Fibroblast of skin of right biceps (primary cell): ENCODE results near the gene DIPK2A.

Experiments used
- DNase-seq: peaks from one replicate; pipeline ENCODE4 v3.0.0-alpha.2; 2013

DIPK2A gene, protein sequence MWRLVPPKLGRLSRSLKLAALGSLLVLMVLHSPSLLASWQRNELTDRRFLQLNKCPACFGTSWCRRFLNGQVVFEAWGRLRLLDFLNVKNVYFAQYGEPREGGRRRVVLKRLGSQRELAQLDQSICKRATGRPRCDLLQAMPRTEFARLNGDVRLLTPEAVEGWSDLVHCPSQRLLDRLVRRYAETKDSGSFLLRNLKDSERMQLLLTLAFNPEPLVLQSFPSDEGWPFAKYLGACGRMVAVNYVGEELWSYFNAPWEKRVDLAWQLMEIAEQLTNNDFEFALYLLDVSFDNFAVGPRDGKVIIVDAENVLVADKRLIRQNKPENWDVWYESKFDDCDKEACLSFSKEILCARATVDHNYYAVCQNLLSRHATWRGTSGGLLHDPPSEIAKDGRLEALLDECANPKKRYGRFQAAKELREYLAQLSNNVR

DNA sequence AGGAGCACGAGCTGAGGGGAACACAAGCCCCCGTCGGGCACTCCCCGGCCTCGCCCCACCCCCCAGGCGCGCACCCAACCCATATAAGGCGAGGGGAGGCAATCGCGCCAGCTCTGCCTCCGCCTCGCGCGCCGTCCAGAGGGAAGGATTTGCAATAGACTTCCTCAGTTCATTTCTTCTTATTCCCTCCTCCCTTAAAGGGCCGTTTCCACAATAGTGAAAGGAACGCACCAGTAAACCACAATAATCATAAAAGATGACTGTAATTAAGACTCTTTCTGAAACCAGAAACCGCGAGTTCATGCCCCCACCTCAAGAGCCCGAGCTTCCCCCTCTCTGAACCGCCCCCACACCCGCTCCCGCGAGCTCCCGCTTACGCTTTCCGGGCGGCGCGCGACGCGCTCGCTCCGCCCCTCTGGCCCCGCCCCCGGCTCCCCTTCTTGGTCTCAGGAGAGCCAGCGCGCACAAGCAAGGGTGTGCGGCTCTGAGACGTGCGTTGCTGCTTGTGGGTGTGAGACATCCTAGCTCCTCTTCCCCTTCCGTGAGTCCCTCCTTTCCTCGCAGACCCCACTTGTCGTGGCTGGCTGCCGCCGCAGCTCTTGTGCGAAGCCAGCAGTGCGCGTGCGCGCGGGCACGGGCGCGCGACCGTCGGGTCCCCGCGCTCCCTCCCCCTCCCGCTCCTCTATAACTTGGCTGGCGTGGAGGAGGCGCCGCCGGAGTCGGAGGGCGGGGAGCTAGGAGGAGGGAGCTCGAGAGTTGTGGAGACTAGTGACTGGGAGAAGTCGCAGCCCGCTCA lies at the start of gene DIPK2A:
TSS of gene DIPK2A (plus strand) at position 465 of the 796 bp plus-strand sequence. CDS start 510 bp downstream, outside the sequence.
- peak; percentile 96 for DNase-seq

DNA sequence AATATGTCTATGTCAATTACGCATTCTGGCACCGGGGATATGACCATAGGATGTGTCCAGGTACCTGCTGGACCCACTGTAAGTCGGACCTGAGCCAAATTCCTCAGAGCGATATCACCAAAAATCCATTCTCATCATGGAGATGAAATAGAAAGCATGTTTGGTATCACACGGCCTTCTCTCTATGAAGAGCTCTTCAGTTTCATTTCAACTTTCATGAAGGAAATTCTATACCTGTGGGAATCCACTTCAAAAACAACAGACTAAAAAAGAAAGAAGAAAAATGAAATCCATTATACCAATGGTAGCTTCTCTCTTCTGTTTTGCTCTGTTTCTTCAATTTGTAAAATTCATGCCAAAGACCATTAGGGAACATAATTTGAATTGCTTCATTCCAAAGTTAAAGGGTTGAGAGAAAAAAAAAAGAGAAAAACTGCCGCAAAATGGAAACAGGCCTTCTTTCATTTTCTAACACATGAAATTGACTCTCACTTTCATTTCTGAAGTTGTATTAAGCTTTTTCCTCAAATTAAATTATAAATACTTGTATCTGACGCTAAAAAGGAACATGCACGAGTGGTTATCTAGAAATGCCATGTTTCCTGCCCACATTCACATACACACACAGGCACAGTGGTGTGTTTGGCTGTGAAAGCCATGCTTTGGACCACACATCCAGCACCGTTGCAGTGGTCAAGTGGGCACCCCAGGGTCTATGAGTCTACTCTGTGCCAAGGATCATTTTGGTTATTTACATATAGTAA lies 46.9 kb upstream of the DIPK2A start:
- DNase-seq = no peak

DNA sequence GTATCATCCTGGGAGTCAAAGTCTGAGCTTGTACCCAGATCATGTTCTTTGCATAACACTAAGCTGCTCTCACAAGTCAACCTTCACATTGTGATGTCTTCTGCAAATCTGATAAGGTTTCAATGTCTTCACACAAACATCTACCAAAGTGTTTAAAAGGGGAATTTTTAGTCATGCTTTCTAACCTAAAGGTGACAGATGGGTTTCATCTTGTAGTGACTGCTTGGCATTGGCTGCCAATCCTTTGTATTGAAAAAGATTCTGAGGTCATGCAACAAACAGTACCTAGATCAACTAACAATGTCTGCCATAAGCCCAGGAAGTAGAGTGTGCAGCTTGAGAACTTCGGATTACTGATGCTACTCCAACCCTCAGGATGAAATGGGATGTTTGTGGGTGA lies 43.6 kb upstream of the DIPK2A start:
- DNase-seq = no peak

DNA sequence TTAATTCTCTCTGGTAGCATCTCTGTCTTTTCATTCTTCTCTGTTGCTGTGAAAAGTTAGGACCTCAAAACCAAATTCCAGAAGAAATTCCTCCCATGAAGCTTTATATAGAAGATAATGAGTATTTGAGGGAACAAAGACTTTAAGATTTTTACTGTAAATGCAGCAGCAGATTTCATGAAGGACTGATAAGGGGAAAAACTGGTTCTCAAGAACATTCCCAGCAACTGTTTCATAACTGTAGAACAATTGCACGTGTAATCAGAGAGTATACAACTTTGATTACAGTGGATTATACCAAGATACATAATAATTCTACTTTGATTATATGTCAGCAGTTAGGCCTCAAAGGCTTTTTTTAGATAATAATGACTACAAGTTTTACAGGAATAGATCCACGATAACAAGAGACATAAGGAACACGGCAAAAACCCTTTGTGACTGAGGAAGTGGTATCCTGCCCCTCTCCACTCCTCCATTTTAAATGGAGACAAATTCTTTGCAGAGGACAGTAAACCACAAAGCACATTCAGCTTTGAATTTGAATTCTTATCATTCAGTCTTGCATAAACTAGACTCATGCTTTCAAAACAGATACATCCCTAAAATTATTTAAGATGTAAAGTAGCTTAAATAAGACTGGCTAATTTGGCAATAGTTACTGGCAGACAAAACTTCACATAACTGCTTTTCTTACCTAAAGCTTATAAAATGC lies 42.9 kb upstream of the DIPK2A start:
- no peak for DNase-seq

DNA sequence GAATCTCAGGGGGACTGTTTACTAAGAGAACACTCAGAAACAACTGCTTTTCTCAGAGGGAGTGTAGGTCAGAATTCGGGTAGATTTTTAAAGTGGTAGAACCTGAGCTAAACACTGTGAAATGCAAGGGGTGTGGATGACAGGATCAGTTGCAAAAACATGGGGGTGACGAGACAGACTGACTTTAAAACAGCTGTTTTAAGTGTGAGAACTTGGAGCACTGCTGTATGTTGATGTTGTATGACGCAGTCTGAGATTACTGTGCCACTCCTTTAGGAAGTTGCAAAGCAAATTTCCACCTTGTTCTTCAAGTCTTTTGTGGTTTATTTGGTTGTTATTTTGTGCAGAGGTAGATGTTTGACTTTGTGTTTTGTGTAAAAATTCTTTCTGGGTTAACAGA lies 36.8 kb upstream of the DIPK2A start:
- no peak for DNase-seq

DNA sequence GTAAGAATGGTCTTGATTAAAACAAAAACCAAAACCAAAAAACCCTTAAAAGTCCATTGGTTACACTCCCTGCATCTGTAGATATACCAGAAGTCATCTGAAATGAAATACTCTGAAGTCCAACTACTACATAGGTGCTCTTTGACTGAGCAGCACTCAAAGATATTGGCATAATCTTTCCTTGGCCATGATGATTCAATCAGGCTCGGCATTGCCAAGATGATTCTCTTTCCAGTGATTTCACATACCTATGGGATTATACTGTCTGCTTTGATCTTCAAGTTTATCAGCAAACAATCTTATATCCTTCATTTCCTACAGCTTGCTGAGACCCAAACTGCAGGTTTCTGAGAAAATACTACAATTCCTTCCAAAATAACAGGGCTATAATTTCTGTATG lies 35.9 kb upstream of the DIPK2A start:
- DNase-seq = no peak

DNA sequence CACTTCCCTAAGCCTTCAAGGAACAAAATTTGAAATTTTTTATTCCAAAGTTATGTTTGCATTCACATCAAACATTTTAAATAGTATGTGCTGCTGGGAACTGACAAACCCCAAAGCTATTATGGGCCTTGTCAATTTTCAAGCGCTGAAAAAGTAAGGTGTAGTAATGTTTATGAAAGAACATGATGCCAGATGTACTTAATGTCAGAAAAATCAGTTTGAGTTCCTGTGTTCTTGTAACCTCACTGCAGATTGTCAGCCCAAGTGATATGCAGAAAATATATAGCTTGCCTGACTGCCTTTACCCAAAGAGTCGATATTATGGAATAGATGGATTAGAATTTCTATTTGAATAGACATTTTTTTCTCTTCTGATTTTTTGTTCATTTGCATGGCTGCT lies 20.8 kb upstream of the DIPK2A start:
- DNase-seq = no peak

DNA sequence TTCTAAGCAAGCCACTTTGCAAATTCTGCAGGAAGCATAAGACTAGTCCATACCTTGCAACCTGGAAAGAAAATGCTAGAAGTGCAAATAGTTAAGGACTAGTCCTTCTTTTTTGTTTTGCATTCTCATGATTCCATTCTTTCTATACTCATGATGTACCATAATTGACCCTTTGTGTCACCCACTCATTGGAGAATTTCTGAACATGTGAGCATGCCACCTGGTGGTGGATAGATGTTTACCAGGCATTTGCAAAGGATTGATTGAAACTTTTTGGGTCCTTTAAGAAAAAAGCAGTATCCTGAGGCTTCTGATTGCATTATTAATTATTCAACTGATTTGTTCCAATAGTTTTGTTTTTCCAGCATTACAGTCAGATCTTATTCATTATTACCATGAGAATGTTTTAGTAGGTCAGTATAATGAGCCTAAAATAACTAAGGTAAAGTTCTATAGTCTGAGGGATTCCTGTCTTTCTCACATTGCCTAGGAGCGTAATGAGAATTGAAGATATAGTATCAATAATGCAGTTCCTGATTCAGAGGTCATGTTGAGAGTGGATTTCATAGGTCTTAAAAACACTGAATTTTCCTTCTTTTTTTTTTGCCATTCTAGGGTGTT lies 20.2 kb upstream of the DIPK2A start:
- DNase-seq = peak; percentile 54

DNA sequence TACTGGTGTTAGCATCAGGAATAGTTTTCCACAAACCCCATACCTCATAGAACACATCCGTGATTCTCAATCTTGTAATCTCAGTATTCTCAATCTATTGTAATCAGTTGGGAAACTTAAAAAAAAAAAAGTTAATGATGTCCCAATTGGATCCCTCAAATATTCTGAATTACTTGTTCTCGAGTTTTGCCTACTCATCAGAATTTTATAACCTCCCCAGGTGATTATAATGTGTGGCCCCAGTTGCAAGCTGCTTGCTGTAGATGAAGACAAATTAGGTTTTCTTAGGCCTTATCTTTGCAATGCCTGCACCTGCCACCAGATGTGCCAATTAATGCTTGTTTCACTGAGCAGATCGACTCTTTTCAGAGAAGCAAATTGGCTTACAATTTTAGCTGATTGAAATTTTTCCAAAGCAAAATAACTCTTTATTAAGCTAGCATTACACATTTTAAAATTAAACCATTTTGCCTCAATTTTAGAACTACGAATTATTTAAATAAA lies 19.0 kb upstream of the DIPK2A start:
- no peak for DNase-seq

DNA sequence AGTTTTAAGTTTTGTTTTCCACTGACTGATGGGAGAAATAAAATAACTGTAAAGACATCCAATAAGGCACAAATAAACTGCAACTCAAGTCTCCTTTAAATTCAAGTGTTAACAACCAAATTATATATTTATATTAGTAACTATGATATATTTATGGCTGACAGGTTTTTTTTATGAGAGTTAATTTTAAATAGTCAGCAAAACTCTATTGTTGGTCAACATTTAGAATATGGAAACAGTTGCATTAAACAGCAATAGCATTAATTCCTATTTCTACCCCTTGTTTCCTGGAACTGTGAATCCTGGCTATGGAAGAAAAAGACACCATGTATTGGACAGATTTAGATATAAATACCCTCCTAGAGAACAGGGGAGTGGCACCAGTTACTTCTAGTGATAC lies 16.5 kb upstream of the DIPK2A start:
- DNase-seq = no peak

DNA sequence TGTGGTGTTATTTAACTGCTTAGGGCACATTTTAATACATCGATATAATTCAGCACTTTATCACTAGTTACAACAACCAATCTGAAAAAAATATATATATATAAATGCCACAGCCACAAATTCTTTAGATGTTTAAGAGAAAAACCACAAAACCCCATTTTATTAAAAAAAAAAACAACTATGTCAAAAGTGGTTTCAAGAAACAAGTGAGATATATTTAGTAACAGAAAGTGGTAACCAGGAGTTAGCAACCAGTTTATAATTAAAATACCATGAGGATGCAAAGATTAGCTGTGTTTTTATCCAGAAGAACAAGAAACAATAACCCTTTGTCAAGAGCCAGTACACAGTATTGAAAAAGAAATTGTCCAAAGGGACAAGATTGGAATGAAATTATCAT lies 14.8 kb upstream of the DIPK2A start:
- peak; percentile 30 for DNase-seq

DNA sequence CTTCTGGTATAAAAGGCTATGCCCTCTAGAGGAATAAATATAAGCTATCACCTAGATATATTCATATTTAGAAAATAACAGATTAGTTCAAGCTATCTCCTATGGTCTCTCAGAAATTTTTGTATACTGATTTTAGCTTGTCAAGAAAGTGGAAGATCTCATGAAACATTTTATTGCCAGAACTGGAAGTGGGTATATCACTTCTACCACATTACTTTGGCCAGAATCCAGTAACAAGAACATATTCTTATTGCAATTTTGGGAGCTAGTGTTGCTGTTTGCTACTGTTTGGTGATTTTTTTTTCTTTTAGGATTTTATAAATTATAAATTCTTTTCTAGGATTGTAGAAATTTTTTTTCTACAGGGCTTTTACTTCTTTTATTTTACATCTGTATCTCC lies 14.2 kb upstream of the DIPK2A start:
- DNase-seq = no peak

DNA sequence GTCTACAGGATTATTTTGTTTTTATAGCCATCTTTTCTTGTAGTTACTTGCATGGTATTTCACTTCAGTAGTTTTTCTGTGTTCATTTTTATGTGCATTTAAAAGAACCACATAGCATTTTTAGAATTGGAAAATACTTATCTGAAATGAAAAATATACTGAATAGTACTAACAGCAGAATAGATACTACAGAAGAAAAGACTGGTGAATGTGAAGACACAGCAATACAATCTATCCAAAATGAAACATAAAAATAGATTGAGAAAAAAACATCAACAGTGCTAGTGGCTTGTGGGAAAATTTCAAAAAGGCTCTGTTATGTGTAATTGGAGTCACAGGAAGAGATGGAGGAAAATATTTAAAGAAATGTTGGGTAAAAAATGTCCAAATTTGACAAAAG lies 12.7 kb upstream of the DIPK2A start:
- DNase-seq = no peak

DNA sequence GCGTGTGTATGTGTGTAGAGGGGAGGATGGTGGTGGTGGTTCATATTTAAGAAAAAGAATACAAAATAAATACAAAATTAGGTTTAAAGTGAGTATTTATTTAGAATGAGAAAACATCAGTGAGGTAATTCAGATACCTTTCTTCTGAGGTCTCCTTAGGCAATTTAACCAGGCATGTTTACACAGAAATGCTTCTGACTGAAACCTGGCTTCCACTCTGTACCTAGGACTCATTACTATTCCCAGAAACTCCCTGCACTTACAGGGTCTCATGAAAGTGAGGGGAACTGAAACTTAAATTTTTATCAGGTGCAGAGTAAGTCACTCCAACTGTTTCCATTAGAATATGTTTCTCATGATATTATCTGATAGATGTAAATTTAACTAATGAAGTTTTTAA lies 10.3 kb upstream of the DIPK2A start:
- DNase-seq = no peak

DNA sequence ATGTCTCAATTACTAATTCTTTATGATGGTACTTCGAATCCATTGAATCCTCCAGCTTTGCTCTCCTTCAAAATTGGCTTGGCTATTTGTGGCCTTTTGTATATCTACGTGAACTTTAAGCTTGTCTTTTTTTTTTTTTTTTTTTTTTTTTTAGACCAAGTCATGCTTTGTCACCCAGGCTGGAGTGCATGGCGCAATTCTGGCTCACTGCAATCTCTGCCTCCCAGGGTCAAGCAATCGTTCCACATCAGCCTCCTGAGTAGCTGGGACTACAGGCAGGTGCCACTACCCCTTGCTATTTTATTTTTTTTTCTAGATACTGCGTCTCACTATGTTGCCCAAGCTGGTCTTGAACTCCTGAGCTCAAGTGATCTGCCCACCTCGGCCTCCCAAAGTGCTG lies 7.7 kb upstream of the DIPK2A start:
- no peak for DNase-seq

DNA sequence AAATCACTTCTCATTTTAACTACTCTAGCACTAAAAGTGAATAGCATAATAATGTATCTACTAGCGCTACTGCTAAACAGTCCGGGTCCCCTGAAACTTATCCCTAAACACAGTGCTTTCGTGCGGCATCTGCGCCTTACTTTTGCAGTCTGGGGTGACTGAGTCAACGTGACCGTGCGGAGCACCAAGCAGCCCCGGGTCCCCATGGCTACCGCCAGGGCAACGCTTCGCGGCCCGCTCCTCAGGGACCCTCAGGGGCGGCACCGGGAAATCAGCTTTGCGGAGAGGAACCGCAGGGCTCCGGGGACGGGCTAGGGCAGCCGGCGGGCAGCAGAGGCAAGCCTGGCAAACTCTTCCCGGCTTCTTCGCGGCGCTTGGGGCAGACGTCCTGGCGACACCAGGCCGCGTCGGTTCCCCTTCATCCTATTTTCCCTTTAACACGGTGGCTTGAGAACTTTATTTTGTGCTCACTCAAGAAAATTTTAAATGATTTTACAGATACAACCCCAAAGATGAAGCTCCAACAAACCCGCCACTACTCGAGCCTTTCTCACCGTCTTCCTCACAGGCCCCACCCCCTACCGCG lies 757 bp upstream of the DIPK2A start:
- DNase-seq = peak; percentile 47

DNA sequence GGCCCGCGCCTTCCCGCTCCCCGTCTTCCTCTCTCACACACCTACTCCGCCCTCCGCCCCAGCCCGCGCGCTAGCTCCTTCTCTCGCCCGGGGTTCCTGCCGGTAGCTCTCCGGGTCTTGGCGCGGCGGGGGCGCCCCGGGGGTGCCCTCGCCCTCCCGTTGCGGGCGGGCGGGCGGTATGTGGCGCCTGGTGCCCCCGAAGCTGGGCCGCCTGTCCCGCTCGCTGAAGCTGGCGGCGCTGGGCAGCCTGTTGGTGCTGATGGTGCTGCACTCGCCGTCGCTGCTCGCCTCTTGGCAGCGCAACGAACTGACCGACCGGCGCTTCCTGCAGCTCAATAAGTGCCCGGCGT lies 507 bp downstream of the DIPK2A start:
- DNase-seq = no peak

DNA sequence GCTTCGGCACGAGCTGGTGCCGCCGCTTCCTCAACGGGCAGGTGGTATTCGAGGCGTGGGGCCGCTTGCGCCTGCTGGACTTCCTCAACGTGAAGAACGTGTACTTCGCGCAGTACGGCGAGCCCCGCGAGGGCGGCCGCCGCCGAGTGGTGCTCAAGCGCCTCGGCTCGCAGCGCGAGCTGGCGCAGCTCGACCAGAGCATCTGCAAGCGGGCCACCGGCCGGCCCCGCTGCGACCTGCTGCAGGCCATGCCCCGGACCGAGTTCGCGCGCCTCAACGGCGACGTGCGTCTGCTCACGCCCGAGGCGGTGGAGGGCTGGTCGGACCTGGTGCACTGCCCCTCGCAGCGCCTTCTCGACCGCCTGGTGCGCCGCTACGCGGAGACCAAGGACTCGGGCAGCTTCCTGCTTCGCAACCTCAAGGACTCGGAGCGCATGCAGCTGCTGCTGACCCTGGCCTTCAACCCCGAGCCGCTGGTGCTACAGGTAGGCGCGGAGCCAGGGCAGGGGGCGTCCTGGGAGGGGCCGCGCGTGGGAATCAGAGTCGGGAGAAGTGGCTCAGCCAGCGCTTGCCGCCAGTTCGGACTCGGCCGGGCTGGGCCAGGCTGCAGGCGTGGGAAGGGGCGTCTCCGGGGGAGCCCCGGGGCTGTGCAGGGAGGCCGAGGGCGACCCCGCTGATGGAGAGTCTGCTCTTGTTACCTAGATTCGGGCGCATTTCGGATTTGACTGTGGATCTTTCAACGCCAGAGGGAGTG lies 1.1 kb downstream of the DIPK2A start:
- peak; percentile 64 for DNase-seq

DNA sequence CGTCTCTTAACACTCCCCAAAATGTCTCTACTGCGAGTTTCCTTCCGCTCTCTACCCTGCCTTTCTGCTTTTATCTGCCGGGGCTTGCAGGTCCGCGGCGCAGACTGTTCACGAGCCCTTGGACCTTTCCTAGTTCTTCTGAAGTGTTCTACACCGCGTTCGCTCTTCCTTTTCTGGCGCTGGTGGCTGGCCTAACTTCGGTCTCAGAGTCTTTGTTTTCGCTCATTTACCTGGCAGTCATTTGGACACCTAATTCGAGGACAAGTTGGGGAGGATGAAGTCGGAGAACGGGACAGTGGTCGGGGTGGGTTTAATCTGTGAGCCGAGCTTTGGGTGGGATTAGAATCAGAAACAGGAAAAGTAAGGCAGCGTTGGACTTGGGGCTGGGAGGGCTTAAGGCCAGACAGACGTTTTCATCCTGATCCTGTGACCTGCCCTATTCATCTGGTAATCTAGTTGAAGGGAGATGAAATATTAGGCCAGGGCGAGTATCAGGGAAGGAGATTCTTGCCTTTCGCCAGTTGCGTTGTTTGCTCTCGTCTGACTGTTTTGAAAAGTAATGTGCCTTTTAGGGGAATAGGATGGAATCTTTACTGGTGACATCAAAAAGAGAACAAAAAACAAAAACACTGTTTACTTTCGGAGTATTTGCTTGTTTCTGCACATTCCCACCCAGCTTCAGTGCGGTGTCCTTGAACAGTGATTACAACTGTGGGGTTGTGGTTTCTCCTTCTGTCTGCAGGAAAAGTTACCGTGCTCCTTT lies 1.8 kb downstream of the DIPK2A start:
- peak; percentile 83 for DNase-seq
